Measurements from ENCODE around the gene PRDM5. TPM values are rescaled to one million over a fixed set of nuclear protein-coding genes. Genes with fewer than 3 reads are reported as not detected.

Gene PRDM5
- total and polyA plus RNA-seq, 10 of the 15 experiments (the other 5 are each of a cell fraction or from before 2014, with no cell fraction given): 0.07 TPM; not detected in 9

GRCh38 chr4:120926358-120927025 is 4.0 kb upstream of the PRDM5 start (continued):
- TF ChIP-seq PRDM15 (CRISPR knock-in tag; IDR thresholded peaks at IDR 0.05): no peak

GRCh38 chr4:120924931-120925330 is 2.4 kb upstream of the PRDM5 start:
- SMC1A ChIA-PET (ENCODE audit: uncharacterized antibody, unreplicated experiment): no interaction called here
- no peak overlapping the region for H3K9ac ChIP-seq (ENCODE audit: control insufficient read depth, insufficient read depth, low read length)
- BruUV-seq (replicated peaks): no TSS peak
- DNase-seq (ENCODE audit: low read depth, low spot score) (no peak), FAIRE-seq (no peak), ATAC-seq (no peak)
- no peak overlapping the region for H3K27ac ChIP-seq (ENCODE audit: control insufficient read depth, insufficient read depth)
- H2AFZ ChIP-seq (ENCODE audit: control insufficient read depth, low read depth, low read length): no peak overlapping the region
- RAD21 ChIA-PET (ENCODE audit: unreplicated experiment): no interaction called here
- no peaks in the 10 kb centered on the region for H3K4me1 ChIP-seq (ENCODE audit: control insufficient read depth, insufficient read depth, low read length)
- no peak for TF ChIP-seq BACH1 (IDR thresholded peaks at IDR 0.05; ENCODE audit: borderline replicate concordance)
- no peak for TF ChIP-seq CUX1 (IDR thresholded peaks at IDR 0.05; ENCODE audit: insufficient replicate concordance, low read depth, low read length)
- TF ChIP-seq PKNOX1 (IDR thresholded peaks at IDR 0.05): no peak
- no peak for TF ChIP-seq RELA (IDR thresholded peaks at IDR 0.05; ENCODE audit: borderline replicate concordance, partially characterized antibody)
- TF ChIP-seq JUNB (IDR thresholded peaks at IDR 0.05): no peak
- no peaks in the 10 kb centered on the region for H3K9me3 ChIP-seq (replicated peaks; ENCODE audit: control insufficient read depth, insufficient read depth, low read length)
- no peak overlapping the region for H3K4me3 ChIP-seq
- no peaks in the 10 kb centered on the region for H3K79me2 ChIP-seq (ENCODE audit: control insufficient read depth, insufficient read depth, low read length)
- H3K27me3 ChIP-seq (replicated peaks in 1 of 2; ENCODE audit: control insufficient read depth in 2 of 2, insufficient read depth in 2 of 2, low read length in 1 of 2): peaks cover 6 to 14% of the 10 kb centered on the region in 2 experiments
- POLR2A ChIA-PET: no interaction called here
- no peaks in the 10 kb centered on the region for H3K36me3 ChIP-seq (ENCODE audit: control insufficient read depth in 2 of 2, insufficient read depth in 2 of 2, low read length in 1 of 2)
- WGBS (ENCODE audit: insufficient coverage, insufficient replicate concordance, low lambda C conversion rate, missing lambda C conversion rate): 9% methylated on average over 3 of the region's 3 CpGs
- CTCF ChIA-PET: no interaction called here
- H3K4me2 ChIP-seq (ENCODE audit: control insufficient read depth, insufficient read depth): no peak overlapping the region
- H4K20me1 ChIP-seq (ENCODE audit: control insufficient read depth, insufficient read depth): no peaks in the 10 kb centered on the region
- intact Hi-C loops (cut with micrococcal nuclease; ENCODE audit: unreplicated experiment) (no loop called here), in situ Hi-C loops (cut with MboI) (no loop called here)
